ENCODE results near the gene LIN54. TPM values are rescaled to one million over a fixed set of nuclear protein-coding genes. Genes with fewer than 3 reads are reported as not detected.

LIN54 gene
- polyA plus RNA-seq, 2 of the 4 experiments (the other 2 are of a cell fraction) = 6.7 to 12.7 TPM

DNA sequence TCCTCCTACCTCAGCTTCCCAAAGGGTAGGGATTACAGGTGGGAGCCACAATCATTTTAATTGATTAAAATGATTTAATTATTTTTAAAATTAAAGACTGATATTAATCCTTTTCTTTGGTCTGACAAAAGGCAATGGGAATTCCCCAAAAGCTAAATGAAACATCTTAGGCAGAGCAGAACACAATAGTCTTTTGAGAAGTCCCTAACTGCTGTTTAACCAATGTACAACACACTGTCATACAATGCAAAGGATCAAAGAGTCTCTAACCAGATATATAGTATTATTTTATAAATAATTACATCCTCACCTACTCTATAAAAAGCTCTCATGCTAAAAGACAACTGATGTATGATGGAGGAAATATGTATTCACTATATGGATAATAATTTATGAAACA lies 63.1 kb downstream of the LIN54 start:
- FAIRE-seq (no peak), ATAC-seq (no peak)
- no peaks in the 10 kb centered on the region for H3K4me1 ChIP-seq

DNA sequence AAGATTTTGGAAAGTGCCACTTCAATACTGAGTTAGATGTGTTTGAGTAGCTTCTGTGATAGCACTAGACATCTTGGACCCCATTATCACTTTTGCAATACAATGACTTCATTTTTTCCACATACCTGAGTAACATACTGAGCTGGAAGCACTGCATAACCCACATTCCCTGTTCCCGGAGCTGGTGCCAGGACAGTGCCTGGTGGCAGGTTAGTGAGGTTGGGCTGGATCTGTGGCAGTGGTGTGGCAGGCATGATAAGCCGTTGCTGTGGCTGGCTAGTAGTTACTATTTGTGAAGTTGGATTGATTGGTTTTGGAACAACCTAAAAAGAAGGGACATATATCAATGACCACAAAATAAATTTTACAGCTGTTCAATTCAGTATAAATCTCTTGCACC lies 71.2 kb downstream of the LIN54 start:
- CTCF ChIA-PET = interaction anchor here (1.0 to 1.2 kb wide), 2 partner anchors 16 to 26 kb away, joined by 3 to 5 read pairs; no protein-coding TSS in a partner anchor
- no peak for ATAC-seq
- no peaks in the 10 kb centered on the region for H3K9me3 ChIP-seq
- no peak for FAIRE-seq
- no peak overlapping the region for H3K27ac ChIP-seq
- H3K4me2 ChIP-seq = no peak overlapping the region
- 90% methylated on average over 2 of the region's 2 CpGs for WGBS (ENCODE audit: missing lambda C conversion rate)
- TF ChIP-seq FOSB (CRISPR knock-in tag; IDR thresholded peaks at IDR 0.05) = no peak
- TF ChIP-seq, protein P1, sequence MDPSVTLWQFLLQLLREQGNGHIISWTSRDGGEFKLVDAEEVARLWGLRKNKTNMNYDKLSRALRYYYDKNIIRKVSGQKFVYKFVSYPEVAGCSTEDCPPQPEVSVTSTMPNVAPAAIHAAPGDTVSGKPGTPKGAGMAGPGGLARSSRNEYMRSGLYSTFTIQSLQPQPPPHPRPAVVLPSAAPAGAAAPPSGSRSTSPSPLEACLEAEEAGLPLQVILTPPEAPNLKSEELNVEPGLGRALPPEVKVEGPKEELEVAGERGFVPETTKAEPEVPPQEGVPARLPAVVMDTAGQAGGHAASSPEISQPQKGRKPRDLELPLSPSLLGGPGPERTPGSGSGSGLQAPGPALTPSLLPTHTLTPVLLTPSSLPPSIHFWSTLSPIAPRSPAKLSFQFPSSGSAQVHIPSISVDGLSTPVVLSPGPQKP (IDR thresholded peaks at IDR 0.05; ENCODE audit: low read depth, low read length) = no peak
- TF ChIP-seq BHLHE40 (IDR thresholded peaks at IDR 0.05; ENCODE audit: low read depth, low read length) = no peak
- no peak for TF ChIP-seq ZNF302 (CRISPR knock-in tag; IDR thresholded peaks at IDR 0.05)
- TF ChIP-seq, protein P2, sequence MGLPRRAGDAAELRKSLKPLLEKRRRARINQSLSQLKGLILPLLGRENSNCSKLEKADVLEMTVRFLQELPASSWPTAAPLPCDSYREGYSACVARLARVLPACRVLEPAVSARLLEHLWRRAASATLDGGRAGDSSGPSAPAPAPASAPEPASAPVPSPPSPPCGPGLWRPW (IDR thresholded peaks at IDR 0.05) = no peak
- TF ChIP-seq EP300 (IDR thresholded peaks at IDR 0.05) = no peak
- TF ChIP-seq TP53 (CRISPR knock-in tag; IDR thresholded peaks at IDR 0.05) = no peak
- TF ChIP-seq CBX2 (IDR thresholded peaks at IDR 0.05; ENCODE audit: borderline replicate concordance, low read depth) = no peak
- TF ChIP-seq, protein P3, sequence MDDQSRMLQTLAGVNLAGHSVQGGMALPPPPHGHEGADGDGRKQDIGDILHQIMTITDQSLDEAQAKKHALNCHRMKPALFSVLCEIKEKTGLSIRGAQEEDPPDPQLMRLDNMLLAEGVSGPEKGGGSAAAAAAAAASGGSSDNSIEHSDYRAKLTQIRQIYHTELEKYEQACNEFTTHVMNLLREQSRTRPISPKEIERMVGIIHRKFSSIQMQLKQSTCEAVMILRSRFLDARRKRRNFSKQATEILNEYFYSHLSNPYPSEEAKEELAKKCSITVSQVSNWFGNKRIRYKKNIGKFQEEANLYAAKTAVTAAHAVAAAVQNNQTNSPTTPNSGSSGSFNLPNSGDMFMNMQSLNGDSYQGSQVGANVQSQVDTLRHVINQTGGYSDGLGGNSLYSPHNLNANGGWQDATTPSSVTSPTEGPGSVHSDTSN (IDR thresholded peaks at IDR 0.05) = no peak
- TF ChIP-seq E2F6 (IDR thresholded peaks at IDR 0.05; ENCODE audit: borderline replicate concordance, low read depth) = no peak
- POLR2A ChIA-PET = no interaction called here
- no peaks in the 10 kb centered on the region for H3K4me1 ChIP-seq
- DNase-seq (ENCODE audit: low read depth in 1 of 2, low spot score in 1 of 2) = no peak
- no peak overlapping the region for H3K4me3 ChIP-seq

More for the DNA sequence above, 63.1 kb downstream of the LIN54 start:
- TF ChIP-seq CEBPB (IDR thresholded peaks at IDR 0.05) (no peak), TP53 (CRISPR knock-in tag; IDR thresholded peaks at IDR 0.05) (no peak), ZNF302 (CRISPR knock-in tag; IDR thresholded peaks at IDR 0.05) (no peak), CBX2 (IDR thresholded peaks at IDR 0.05; ENCODE audit: borderline replicate concordance, low read depth) (no peak), FOXS1 (CRISPR knock-in tag; IDR thresholded peaks at IDR 0.05) (no peak), KDM5A (IDR thresholded peaks at IDR 0.05) (no peak), TFCP2L1 (CRISPR knock-in tag; IDR thresholded peaks at IDR 0.05) (no peak), SREBF2 (IDR thresholded peaks at IDR 0.05) (no peak), E2F6 (IDR thresholded peaks at IDR 0.05; ENCODE audit: borderline replicate concordance, low read depth) (no peak), HOXA7 (CRISPR knock-in tag; IDR thresholded peaks at IDR 0.05) (no peak), POLR2AphosphoS2 (conservative IDR thresholded peaks at IDR 0.05; ENCODE audit: low read length) (no peak), SMC3 (IDR thresholded peaks at IDR 0.05) (no peak), NFE2L2 (conservative IDR thresholded peaks at IDR 0.05; ENCODE audit: low read length) (no peak), MAZ (IDR thresholded peaks at IDR 0.05; ENCODE audit: borderline replicate concordance, low read depth, low read length) (no peak), CHD4 (IDR thresholded peaks at IDR 0.05; ENCODE audit: borderline replicate concordance) (no peak), MYC (IDR thresholded peaks at IDR 0.05; ENCODE audit: borderline replicate concordance, low read length) (no peak)
- TF ChIP-seq, protein P4, sequence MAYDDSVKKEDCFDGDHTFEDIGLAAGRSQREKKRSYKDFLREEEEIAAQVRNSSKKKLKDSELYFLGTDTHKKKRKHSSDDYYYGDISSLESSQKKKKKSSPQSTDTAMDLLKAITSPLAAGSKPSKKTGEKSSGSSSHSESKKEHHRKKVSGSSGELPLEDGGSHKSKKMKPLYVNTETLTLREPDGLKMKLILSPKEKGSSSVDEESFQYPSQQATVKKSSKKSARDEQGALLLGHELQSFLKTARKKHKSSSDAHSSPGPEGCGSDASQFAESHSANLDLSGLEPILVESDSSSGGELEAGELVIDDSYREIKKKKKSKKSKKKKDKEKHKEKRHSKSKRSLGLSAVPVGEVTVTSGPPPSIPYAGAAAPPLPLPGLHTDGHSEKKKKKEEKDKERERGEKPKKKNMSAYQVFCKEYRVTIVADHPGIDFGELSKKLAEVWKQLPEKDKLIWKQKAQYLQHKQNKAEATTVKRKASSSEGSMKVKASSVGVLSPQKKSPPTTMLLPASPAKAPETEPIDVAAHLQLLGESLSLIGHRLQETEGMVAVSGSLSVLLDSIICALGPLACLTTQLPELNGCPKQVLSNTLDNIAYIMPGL (CRISPR knock-in tag; IDR thresholded peaks at IDR 0.05; ENCODE audit: borderline replicate concordance) = no peak
- TF ChIP-seq, protein P3 (IDR thresholded peaks at IDR 0.05) = no peak
- TF ChIP-seq, protein P1 (IDR thresholded peaks at IDR 0.05; ENCODE audit: low read depth, low read length) = no peak
- Histone ChIP-seq H3K4me2 (no peak overlapping the region), H3K9me3 (no peaks in the 10 kb centered on the region), H3K27ac (no peak overlapping the region), H3K4me3 (no peak overlapping the region)
- POLR2A ChIA-PET = no interaction called here
- CTCF ChIA-PET = no interaction called here
- DNase-seq (ENCODE audit: low read depth in 1 of 2, low spot score in 1 of 2) = no peak
